ENCODE data around the gene CYSRT1.

The CYSRT1 gene

DNA sequence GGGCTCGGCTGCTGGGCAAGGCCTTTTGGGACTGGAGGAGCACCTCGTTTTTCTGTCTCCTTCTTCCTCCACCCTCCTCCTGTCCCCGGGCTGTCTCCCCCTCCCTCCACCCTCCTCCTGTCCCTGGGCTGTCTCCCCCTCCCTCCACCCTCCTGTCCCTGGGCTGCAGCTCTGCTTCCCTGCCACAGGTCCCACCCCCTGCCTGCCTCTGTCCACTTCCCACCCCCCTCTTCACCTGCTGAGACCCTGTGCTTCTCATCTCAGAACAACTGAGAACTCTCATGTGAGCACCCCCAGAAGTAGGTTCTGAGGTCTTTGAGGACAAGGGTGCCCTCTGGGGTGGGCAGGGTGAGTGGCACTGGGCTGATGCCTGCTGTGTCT lies 46.7 kb downstream of the CYSRT1 start:
- DNase-seq (ENCODE audit: low read depth) = no peak

DNA sequence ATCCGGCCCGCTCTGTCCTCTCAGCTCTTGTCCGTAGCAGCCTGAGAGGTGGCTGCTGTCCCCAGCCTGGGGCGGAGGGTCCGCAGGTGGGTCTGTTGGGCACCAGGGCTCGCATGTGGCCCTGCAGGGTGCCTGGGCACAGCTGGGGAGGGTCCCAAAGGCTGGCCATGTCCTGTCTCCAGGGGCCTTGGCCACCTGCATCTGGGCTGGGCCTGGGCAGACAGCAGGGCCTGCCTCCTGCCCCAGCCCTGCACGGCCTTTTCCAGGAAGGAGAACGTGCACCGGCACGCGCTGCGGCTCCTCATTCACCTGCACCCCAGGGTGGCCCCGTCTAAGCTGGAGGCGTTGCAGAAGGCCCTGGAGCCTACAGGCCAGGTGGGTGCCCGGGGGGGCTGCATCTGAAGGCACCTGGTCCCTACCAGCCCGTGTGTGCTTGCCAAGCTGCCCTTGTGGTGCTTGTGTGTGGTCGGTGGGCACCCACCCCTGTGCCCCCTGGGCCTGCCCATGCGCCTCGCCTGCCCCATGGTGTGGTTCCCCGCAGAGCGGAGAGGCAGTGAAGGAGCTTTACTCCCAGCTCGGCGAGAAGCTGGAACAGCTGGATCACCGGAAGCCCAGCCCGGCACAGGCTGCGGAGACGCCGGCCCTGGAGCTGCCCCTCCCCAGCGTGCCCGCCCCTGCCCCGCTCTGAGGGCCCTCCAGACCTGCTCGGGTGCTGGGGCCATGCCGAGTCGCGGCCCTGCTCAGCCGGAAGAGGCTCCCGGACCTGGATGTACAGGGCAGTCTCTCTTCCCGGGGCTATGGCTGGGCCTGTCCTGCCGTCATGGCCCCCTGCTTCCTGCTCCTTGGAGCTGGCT lies 47.5 kb downstream of the CYSRT1 start:
- no peak for DNase-seq (ENCODE audit: low read depth)

DNA sequence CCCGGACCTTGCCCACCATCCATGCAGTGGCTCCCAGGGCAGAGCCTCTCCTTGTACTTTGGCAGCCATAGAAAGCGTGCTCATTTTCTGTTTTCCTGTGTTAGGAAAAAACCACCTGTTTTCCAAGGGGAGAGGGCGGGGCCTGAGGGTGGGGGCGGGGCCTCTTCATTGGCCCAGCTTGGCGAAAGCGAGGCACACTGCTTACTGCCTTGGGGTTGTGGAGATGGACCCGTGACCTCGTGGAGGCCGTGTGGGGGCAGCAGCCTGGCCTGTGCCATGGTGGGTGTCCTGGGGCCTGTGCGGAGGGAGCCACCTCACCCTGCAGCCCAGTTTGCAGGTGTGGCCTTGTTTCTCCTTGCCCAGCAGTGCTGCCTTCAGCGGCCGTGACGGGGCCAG lies 48.1 kb downstream of the CYSRT1 start:
- no peak for DNase-seq (ENCODE audit: low read depth)

DNA sequence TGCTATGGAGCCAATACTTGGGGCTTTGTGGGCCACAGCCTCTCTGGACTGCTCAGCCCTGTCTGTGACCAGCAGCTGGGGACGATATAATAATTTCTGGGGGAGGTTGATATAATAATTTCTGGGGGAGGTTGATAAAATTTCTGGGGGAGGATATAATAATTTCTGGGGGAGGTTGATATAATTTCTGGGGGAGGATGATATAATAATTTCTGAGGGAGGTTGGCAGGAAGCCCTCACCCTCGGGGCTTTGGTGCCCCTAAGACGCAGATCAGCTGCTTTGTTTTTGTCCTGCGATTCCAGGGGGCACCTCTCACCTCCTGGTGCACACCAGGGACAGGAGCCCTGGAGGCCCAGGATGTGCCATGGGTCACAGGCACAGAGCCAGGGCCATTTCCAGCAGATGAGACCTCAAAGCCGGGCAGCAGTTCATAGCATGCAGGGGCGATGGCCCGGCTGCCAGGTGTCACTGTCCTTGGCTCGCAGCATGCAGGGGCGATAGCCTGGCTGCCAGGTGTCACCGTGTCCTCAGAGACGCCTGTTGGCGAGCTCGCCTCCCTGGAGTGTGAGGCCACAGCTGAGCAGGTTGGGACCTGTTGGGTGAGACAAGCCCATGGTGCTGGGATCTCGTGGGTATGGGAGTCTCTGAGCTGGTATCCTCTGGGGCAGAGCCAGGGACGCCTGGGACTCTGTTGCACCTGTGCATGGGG lies 48.8 kb downstream of the CYSRT1 start:
- DNase-seq (ENCODE audit: low read depth) = no peak

DNA sequence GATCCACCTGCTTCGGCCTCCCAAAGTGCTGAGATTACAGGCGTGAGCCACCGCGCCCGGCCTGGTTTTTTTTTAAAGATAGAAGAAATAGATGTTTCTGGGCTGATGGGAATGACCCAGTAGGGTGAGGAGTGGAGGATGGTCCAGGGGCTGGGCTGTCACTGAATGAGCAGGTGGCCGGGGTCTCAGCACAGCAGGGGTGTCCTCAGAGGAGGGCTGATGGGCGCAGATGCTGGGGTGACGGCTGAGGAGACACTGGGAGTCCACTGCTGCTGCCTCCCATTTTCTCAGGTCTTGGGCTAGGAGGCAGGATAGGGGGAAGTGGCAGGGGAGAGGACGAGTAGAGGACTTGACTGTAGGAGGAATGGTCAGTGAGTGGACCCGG lies 50.2 kb downstream of the CYSRT1 start:
- DNase-seq (ENCODE audit: low read depth) = no peak

Data from activated T-cell treated with anti-CD3 and anti-CD28 coated beads for 48 hours (primary cell).